Left hindlimb (tissue), 1 donor: ENCODE measurements around the gene DUSP10.

Experiments
- DNase-seq: peaks from one replicate; pipeline ENCODE4 v3.0.0-alpha.2; 2018

The DUSP10 gene

GRCh38 chr1:221728037-221728505 is 13.8 kb downstream of the DUSP10 start:
- DNase-seq = no peak

- no peak for DNase-seq
Measured at GRCh38 chr1:221727146-221728036, 14.5 kb downstream of the DUSP10 start.

- DNase-seq = no peak
Measured at GRCh38 chr1:221725735-221726672, 15.9 kb downstream of the DUSP10 start.

- DNase-seq = no peak
Measured at GRCh38 chr1:221724931-221725605, 16.8 kb downstream of the DUSP10 start.

- DNase-seq = no peak
Measured at GRCh38 chr1:221723848-221724236, 18.0 kb downstream of the DUSP10 start.

GRCh38 chr1:221723018-221723847 is 18.7 kb downstream of the DUSP10 start:
- DNase-seq = no peak

- DNase-seq = no peak
Measured at GRCh38 chr1:221722254-221723017, 19.5 kb downstream of the DUSP10 start.

- no peak for DNase-seq
Measured at GRCh38 chr1:221720545-221720944, 21.3 kb downstream of the DUSP10 start.

- no peak for DNase-seq
Measured at GRCh38 chr1:221719987-221720386, 21.9 kb downstream of the DUSP10 start.

- no peak for DNase-seq
Measured at GRCh38 chr1:221719278-221719597, 22.7 kb downstream of the DUSP10 start.

- DNase-seq = no peak
Measured at GRCh38 chr1:221718381-221719277, 23.3 kb downstream of the DUSP10 start.

GRCh38 chr1:221717485-221717853 is 24.4 kb downstream of the DUSP10 start:
- DNase-seq = no peak

- no peak for DNase-seq
Measured at GRCh38 chr1:221716713-221717484, 25.0 kb downstream of the DUSP10 start.

- DNase-seq = no peak
Measured at GRCh38 chr1:221715321-221716169, 26.3 kb downstream of the DUSP10 start.

GRCh38 chr1:221714227-221715152 is 27.4 kb downstream of the DUSP10 start:
- DNase-seq = no peak

GRCh38 chr1:221712776-221713431 is 29.0 kb downstream of the DUSP10 start:
- DNase-seq = peak; percentile 48

- DNase-seq = no peak
Measured at GRCh38 chr1:221712198-221712684, 29.6 kb downstream of the DUSP10 start.
